HEK293 (cell line): ENCODE results near the gene PCP2.

Source experiments
- CTCF ChIP-seq: fragments of 450-650 bp; formaldehyde crosslinking; IDR thresholded peaks from 2 replicates; pipeline ENCODE4 v1.5.1; 2016; ENCODE audit warnings: missing biosample characterization, missing genetic modification characterization
- REST ChIP-seq: fragments of 450-650 bp; formaldehyde crosslinking; IDR thresholded peaks from 2 replicates; pipeline ENCODE4 v1.5.1; 2016; ENCODE audit warnings: missing biosample characterization, missing genetic modification characterization
- SP7 ChIP-seq: fragments of 450-650 bp; formaldehyde crosslinking; IDR thresholded peaks from 2 replicates; pipeline ENCODE4 v1.5.1; 2016; ENCODE audit warnings: missing biosample characterization, missing genetic modification characterization
- TCF7L2 ChIP-seq: IDR thresholded peaks from 2 replicates; pipeline ENCODE4 v1.6.1; 2011; ENCODE audit warnings: low read depth, mild to moderate bottlenecking, inconsistent platforms, low read length, moderate library complexity, borderline replicate concordance
- YY1 ChIP-seq: fragments of 450-650 bp; formaldehyde crosslinking; IDR thresholded peaks from 2 replicates; pipeline ENCODE4 v1.5.1; 2018; ENCODE audit warnings: missing biosample characterization, missing genetic modification characterization
- ZFP37 ChIP-seq: fragments of 450-650 bp; formaldehyde crosslinking; IDR thresholded peaks from 2 replicates; pipeline ENCODE4 v1.5.1; 2016; ENCODE audit warnings: missing biosample characterization, missing genetic modification characterization
- ZNF121 ChIP-seq: fragments of 450-650 bp; formaldehyde crosslinking; IDR thresholded peaks from 2 replicates; pipeline ENCODE4 v1.5.1; 2016; ENCODE audit warnings: missing biosample characterization, missing genetic modification characterization
- ZNF23 ChIP-seq: fragments of 450-650 bp; formaldehyde crosslinking; IDR thresholded peaks from 2 replicates; pipeline ENCODE4 v1.5.1; 2016; ENCODE audit warnings: missing biosample characterization, missing genetic modification characterization, borderline replicate concordance
- ZNF274 ChIP-seq, 2 experiments: fragments of 200-500 bp in 1 of 2; fragments of 450-650 bp in 1 of 2; sonication (Bioruptor generic) in 1 of 2; formaldehyde crosslinking in 1 of 2; IDR thresholded peaks; 2 replicates each; pipeline versions ENCODE4 v1.5.1 to v1.6.1; 2014 to 2016; ENCODE audit warnings: borderline replicate concordance in 1 of 2, inconsistent platforms in 1 of 2, low read length in 1 of 2, missing biosample characterization in 1 of 2, missing genetic modification characterization in 1 of 2
- ZNF571 ChIP-seq: fragments of 450-650 bp; formaldehyde crosslinking; IDR thresholded peaks from 2 replicates; pipeline ENCODE4 v1.5.0; 2017; ENCODE audit warnings: missing biosample characterization, missing genetic modification characterization
- ZNF623 ChIP-seq: fragments of 450-650 bp; formaldehyde crosslinking; IDR thresholded peaks from 2 replicates; pipeline ENCODE4 v1.5.1; 2016; ENCODE audit warnings: missing biosample characterization, missing genetic modification characterization
- ZNF707 ChIP-seq: fragments of 450-650 bp; formaldehyde crosslinking; IDR thresholded peaks from 2 replicates; pipeline ENCODE4 v1.5.1; 2016; ENCODE audit warnings: missing biosample characterization, missing genetic modification characterization
- ZNF830 ChIP-seq: fragments of 450-650 bp; IDR thresholded peaks from 2 replicates; pipeline ENCODE4 v1.5.0; 2018; ENCODE audit warnings: missing biosample characterization, missing genetic modification characterization, low read depth, mild to moderate bottlenecking, moderate library complexity

- TF ChIP-seq REST (tag by site-specific recombination) (no peak), ZNF707 (tag by site-specific recombination) (no peak), CTCF (tag by site-specific recombination) (no peak), TCF7L2 (no peak), SP7 (tag by site-specific recombination) (no peak), ZNF571 (no peak), ZNF830 (no peak), ZNF274 (IDR thresholded peaks at IDR 0.05; ENCODE audit: low read length) (no peak), ZNF274 (tag by site-specific recombination; IDR thresholded peaks at IDR 0.05; ENCODE audit: borderline replicate concordance) (no peak), YY1 (no peak), ZNF23 (no peak), ZNF623 (tag by site-specific recombination) (no peak), ZFP37 (tag by site-specific recombination) (no peak), ZNF121 (tag by site-specific recombination) (no peak)
Observed at GRCh38 chr19:7662657-7663056, 29.1 kb upstream of the PCP2 start.
